NK-92 treated with Interleukin-12 subunit alpha and Interleukin-12 subunit beta, amount 100 ng/mL, for 24 hours (cell line): ENCODE results near the gene SOBP.

Source experiments
- DNase-seq: peaks from one replicate; lab custom pipeline; 2025; lab: John Stamatoyannopoulos, UW

The SOBP gene

GRCh38 chr6:107639511-107639910 is 149.6 kb downstream of the SOBP start:
- DNase-seq: no peak

- DNase-seq: no peak
These were observed 151.2 kb downstream of the SOBP start for GRCh38 chr6:107641071-107641470.

- no peak for DNase-seq
These were observed 151.6 kb downstream of the SOBP start for GRCh38 chr6:107641500-107641941.

- no peak for DNase-seq
These were observed 152.4 kb downstream of the SOBP start for GRCh38 chr6:107642095-107642860.

- no peak for DNase-seq
These were observed 153.0 kb downstream of the SOBP start for GRCh38 chr6:107642861-107643328.

GRCh38 chr6:107644513-107644912 is 154.6 kb downstream of the SOBP start:
- DNase-seq: no peak

GRCh38 chr6:107645740-107646139 is 155.8 kb downstream of the SOBP start:
- DNase-seq: no peak

GRCh38 chr6:107646176-107646575 is 156.3 kb downstream of the SOBP start:
- no peak for DNase-seq

- no peak for DNase-seq
These were observed 157.0 kb downstream of the SOBP start for GRCh38 chr6:107646776-107647438.

GRCh38 chr6:107647439-107647948 is 157.6 kb downstream of the SOBP start:
- DNase-seq: no peak

GRCh38 chr6:107648983-107649382 is 159.1 kb downstream of the SOBP start:
- no peak for DNase-seq

GRCh38 chr6:107652526-107653182 is 162.7 kb downstream of the SOBP start:
- no peak for DNase-seq

- DNase-seq: no peak
These were observed 163.3 kb downstream of the SOBP start for GRCh38 chr6:107653183-107653580.

- no peak for DNase-seq
These were observed 164.0 kb downstream of the SOBP start for GRCh38 chr6:107653861-107654394.

- no peak for DNase-seq
These were observed 164.8 kb downstream of the SOBP start for GRCh38 chr6:107654764-107655163.

GRCh38 chr6:107655245-107655644 is 165.3 kb downstream of the SOBP start:
- DNase-seq: no peak

- no peak for DNase-seq
These were observed 165.9 kb downstream of the SOBP start for GRCh38 chr6:107655864-107656263.

- no peak for DNase-seq
These were observed 166.5 kb downstream of the SOBP start for GRCh38 chr6:107656401-107656800.

- no peak for DNase-seq
These were observed 167.0 kb downstream of the SOBP start for GRCh38 chr6:107656883-107657282.

- no peak for DNase-seq
These were observed 167.4 kb downstream of the SOBP start for GRCh38 chr6:107657373-107657754.

- DNase-seq: peak; percentile 71
These were observed 168.0 kb downstream of the SOBP start for GRCh38 chr6:107657755-107658461.
